Sigmoid colon (tissue), 7 donors: ENCODE data around the gene EEF1A2. TPM values are rescaled to one million over a fixed set of nuclear protein-coding genes. Genes with fewer than 3 reads are reported as not detected.

Experiments
- DNase-seq: peaks from one replicate; pipeline ENCODE4 v3.0.0-alpha.2; 2019
- H3K27ac ChIP-seq, 4 donors: fragments of 200-600 bp; sonication (generic); one replicate each; pipeline ENCODE4 v1.5.1; 2016 to 2019; ENCODE audit warnings: mild to moderate bottlenecking in 1 of 4
- H3K27me3 ChIP-seq, 3 donors: fragments of 200-600 bp; sonication (generic); one replicate each; pipeline ENCODE4 v1.5.1; 2019; ENCODE audit warnings: mild to moderate bottlenecking in 1 of 3
- H3K36me3 ChIP-seq, 4 donors: fragments of 200-600 bp; sonication (generic); one replicate each; pipeline ENCODE4 v1.5.1; 2016 to 2019
- H3K4me1 ChIP-seq, 4 donors: fragments of 200-600 bp; sonication (generic); one replicate each; pipeline ENCODE4 v1.5.1; 2017 to 2019
- H3K4me3 ChIP-seq, 4 donors: fragments of 200-600 bp; sonication (generic); one replicate each; pipeline ENCODE4 v1.5.1; 2017 to 2019; ENCODE audit warnings: mild to moderate bottlenecking in 2 of 4, moderate library complexity in 1 of 4
- H3K9me3 ChIP-seq, 4 donors: fragments of 200-600 bp in 3 of 4; sonication (generic) in 3 of 4; one replicate each; pipeline versions ENCODE4 v1.5.1 to v1.6.1; 2013 to 2019
- EP300 ChIP-seq, 4 donors: sonication (generic); formaldehyde crosslinking; IDR thresholded peaks; one replicate each; pipeline ENCODE4 v1.6.1; 2017; ENCODE audit warnings: antibody characterized with exemption in 4 of 4
- POLR2A ChIP-seq, 2 donors: fragments of 450-650 bp; IDR thresholded peaks; one replicate each; pipeline ENCODE4 v1.6.1; 2016; ENCODE audit warnings: antibody characterized with exemption in 2 of 2, mild to moderate bottlenecking in 2 of 2, moderate library complexity in 2 of 2
- POLR2AphosphoS5 ChIP-seq, 4 donors: sonication (generic); formaldehyde crosslinking; IDR thresholded peaks; one replicate each; pipeline ENCODE4 v1.6.1; 2017; ENCODE audit warnings: antibody characterized with exemption in 4 of 4
- WGBS, 2 donors: extraction: QIAGEN DNeasy Blood & Tissue Kit; methylation state at CpG; one replicate each; pipeline ENCODE4 v1.1.7; 2013; 5-methylcytosine and 5-hydroxymethylcytosine counted together
- intact Hi-C: fragments of 100-400 bp; cut with DNase I; formaldehyde crosslinking; loops from one replicate; pipeline ENCODE4 v1.15.1; 2023
- polyA plus RNA-seq, 3 donors: library from polyadenylated mRNA; stranded (reverse); fragments of 200-250 nt; gene quantifications; one replicate each; pipeline ENCODE4 v1.2.3, GENCODE V29; 2013
- total RNA-seq, 4 donors: library from RNA; depleted of rRNA; stranded (reverse); fragments of >200 nt; gene quantifications; one replicate each; pipeline ENCODE4 v1.1.0, GENCODE V29; 2016
- TF ChIP-seq, protein P1 (sequence below), 4 experiments: fragments of 450-650 bp in 3 of 4; fragments of 200-600 bp in 1 of 4; IDR thresholded peaks; one replicate each; pipeline ENCODE4 v1.5.1; 2016 to 2019; ENCODE audit warnings: antibody characterized with exemption in 4 of 4, mild to moderate bottlenecking in 3 of 4, moderate library complexity in 2 of 4
- donor health status: healthy with polysubstance abuse.
- donor health status: Bipolar disorder and iron deficiency.
- donor health status: healthy.

The EEF1A2 gene
- total and polyA plus RNA-seq, 7 donors, result 2.8 to 14.3 (median 7.8) TPM

DNA sequence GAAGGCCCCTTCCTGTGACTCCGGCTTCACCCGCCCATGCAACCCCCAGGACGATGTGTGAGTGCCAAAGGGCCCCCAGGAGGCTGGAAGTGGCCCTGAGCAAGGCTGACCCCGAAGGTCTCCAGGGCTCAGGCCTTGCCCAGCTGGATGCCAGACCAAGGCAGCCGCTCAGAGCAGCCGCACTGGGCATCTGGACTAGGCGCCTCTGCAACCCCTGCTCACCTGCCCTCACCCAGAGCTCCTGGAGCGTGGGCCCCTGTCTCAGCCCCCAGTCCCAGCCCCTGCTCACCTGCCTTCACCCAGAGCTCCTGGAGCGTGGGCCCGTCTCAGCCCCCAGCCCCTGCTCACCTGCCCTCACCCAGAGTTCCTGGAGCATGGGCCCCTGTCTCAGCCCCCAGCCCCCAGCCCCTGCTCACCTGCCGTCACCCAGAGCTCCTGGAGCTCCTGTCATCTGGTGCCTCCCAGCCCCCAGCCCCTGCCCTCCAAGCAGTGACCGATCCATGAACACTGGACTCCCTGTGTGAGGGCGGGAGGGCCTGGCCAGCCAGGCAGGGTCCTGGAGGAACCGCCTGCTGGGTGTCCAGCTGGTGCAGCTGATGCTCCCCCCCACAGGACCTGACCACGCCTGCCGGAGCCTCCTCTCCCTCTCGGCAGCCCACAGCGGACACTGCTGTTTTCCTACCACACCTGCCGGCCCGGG, 47.5 kb upstream of the EEF1A2 start:
- no peak overlapping the region for H3K27ac ChIP-seq
- no peaks in the 10 kb centered on the region for H3K36me3 ChIP-seq
- H3K27me3 ChIP-seq, result peaks cover 3 to 62% (median 51%) of the 10 kb centered on the region in 3 donors
- 43 to 77% methylated on average over 20 of the region's 20 CpGs for WGBS, 2 donors
- intact Hi-C loops, result no loop called here
- TF ChIP-seq, protein P1, sequence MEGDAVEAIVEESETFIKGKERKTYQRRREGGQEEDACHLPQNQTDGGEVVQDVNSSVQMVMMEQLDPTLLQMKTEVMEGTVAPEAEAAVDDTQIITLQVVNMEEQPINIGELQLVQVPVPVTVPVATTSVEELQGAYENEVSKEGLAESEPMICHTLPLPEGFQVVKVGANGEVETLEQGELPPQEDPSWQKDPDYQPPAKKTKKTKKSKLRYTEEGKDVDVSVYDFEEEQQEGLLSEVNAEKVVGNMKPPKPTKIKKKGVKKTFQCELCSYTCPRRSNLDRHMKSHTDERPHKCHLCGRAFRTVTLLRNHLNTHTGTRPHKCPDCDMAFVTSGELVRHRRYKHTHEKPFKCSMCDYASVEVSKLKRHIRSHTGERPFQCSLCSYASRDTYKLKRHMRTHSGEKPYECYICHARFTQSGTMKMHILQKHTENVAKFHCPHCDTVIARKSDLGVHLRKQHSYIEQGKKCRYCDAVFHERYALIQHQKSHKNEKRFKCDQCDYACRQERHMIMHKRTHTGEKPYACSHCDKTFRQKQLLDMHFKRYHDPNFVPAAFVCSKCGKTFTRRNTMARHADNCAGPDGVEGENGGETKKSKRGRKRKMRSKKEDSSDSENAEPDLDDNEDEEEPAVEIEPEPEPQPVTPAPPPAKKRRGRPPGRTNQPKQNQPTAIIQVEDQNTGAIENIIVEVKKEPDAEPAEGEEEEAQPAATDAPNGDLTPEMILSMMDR (IDR thresholded peaks at IDR 0.05), result no peak
- TF ChIP-seq POLR2AphosphoS5 (IDR thresholded peaks at IDR 0.05) (no peak), EP300 (IDR thresholded peaks at IDR 0.05) (no peak), POLR2A (IDR thresholded peaks at IDR 0.05) (no peak)
- no peak for DNase-seq
- H3K4me1 ChIP-seq, result no peaks in the 10 kb centered on the region
- H3K9me3 ChIP-seq, result no peaks in the 10 kb centered on the region
- H3K4me3 ChIP-seq, result no peak overlapping the region

DNA sequence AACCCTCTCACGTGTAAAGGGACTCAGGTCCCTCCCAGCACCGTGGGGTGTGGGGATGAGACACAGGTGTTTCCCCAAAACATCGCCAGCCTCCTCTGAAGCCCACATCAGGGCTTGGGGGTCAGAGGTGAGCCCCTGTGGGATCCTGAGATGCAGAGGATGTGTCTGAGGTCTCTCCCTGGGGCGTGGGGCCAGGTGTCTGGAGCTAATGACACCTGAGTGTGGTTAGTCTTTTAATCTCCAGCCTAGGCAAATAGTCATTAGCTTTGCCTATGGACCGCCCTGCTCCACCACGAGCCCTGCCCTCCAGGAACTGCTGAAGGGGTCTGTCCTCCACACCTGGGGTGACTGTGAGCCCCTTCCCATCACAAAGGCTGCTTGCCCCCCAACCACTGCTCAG, 46.9 kb upstream of the EEF1A2 start:
- Histone ChIP-seq H3K4me1 (no peaks in the 10 kb centered on the region), H3K9me3 (no peaks in the 10 kb centered on the region), H3K36me3 (no peaks in the 10 kb centered on the region), H3K27ac (no peak overlapping the region), H3K27me3 (peaks cover 0 to 62% (median 48%) of the 10 kb centered on the region in 3 donors), H3K4me3 (no peak overlapping the region)
- no peak for TF ChIP-seq EP300 (IDR thresholded peaks at IDR 0.05)
- no peak for TF ChIP-seq POLR2A (IDR thresholded peaks at IDR 0.05)
- TF ChIP-seq, protein P1 (IDR thresholded peaks at IDR 0.05), result no peak
- TF ChIP-seq POLR2AphosphoS5 (IDR thresholded peaks at IDR 0.05), result no peak
- DNase-seq, result no peak
- WGBS, 2 donors, result 13 to 43% methylated on average over 6 of the region's 6 CpGs
- intact Hi-C loops, result no loop called here

DNA sequence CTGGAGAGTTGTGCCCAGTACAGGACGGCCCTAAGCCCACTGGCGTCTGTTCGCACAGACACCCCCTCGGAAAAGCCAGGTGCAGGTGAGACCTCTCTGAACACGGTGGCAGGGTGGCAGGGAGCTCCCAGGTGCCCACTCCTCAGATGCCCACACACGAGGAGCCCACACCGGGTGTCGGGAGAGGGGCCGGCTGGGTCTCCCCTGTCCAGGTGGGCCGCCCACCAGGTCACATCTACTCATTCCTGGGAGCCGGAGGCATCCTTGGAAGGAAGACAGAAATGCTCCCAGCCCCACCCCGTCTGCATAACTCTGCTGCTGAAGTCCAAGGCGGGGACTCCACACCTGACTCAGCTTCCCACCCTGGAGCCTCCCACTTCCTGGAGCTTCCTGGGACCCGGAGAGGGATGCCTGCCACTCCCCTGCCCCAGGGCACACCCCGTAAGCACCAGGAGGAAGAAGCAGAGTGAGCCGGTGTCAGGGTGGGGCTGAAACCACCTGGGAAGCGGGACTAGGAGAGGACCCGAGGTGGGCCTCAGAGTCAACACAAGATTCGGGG, 46.2 kb upstream of the EEF1A2 start:
- intact Hi-C loops, result no loop called here
- no peak for DNase-seq
- H3K27me3 ChIP-seq, result peaks cover 0 to 54% (median 42%) of the 10 kb centered on the region in 3 donors
- no peaks in the 10 kb centered on the region for H3K9me3 ChIP-seq
- no peaks in the 10 kb centered on the region for H3K36me3 ChIP-seq
- WGBS, 2 donors, result 16 to 66% methylated on average over 19 of the region's 19 CpGs
- no peak overlapping the region for H3K4me3 ChIP-seq
- TF ChIP-seq POLR2A (IDR thresholded peaks at IDR 0.05), result no peak
- no peak for TF ChIP-seq EP300 (IDR thresholded peaks at IDR 0.05)
- no peak for TF ChIP-seq POLR2AphosphoS5 (IDR thresholded peaks at IDR 0.05)
- TF ChIP-seq, protein P1 (IDR thresholded peaks at IDR 0.05), result no peak
- no peak overlapping the region for H3K27ac ChIP-seq
- no peaks in the 10 kb centered on the region for H3K4me1 ChIP-seq

DNA sequence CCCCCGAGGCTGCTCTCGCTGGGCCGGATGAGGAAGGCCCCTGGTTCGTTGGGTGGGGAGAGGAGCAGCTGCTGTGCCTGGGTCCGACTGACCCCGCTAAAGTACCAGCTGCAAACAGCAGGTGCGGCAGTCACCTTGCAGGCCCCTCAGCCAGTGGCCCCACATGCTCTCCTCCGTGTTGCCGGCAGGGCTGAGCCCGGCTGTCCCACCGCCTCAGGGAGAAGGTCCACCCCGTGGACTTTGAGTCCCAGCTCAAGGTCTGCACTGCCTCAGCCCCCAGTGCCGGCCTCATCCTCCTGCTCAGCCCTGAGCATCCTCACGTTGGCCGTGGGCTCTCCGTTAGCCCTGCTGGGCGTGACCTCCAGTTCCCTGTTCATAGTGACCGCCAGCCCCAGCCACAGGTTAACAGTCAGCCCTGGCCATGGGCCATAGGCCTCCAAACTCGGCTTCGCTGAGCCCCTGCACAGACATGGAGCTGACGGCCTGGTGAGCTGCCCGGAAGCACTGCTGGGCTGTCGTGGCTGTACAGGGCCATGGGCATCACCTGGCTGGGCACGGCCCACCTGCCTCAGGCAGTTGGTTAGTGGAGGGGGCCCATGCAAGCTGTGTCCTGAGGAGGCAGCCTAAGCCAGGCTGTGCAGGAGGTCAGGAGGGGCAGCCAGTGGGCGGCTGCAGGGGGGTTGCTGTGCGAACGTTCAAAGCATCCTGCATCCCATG, 45.5 kb upstream of the EEF1A2 start:
- no peak for DNase-seq
- Histone ChIP-seq H3K9me3 (no peaks in the 10 kb centered on the region), H3K36me3 (no peaks in the 10 kb centered on the region), H3K27ac (no peak overlapping the region), H3K4me3 (no peak overlapping the region), H3K4me1 (no peaks in the 10 kb centered on the region), H3K27me3 (peaks cover 0 to 47% (median 35%) of the 10 kb centered on the region in 3 donors)
- intact Hi-C loops, result no loop called here
- 21 to 68% methylated on average over 27 of the region's 27 CpGs for WGBS, 2 donors
- TF ChIP-seq EP300 (IDR thresholded peaks at IDR 0.05) (no peak), POLR2AphosphoS5 (IDR thresholded peaks at IDR 0.05) (no peak), POLR2A (IDR thresholded peaks at IDR 0.05) (no peak)
- TF ChIP-seq, protein P1 (IDR thresholded peaks at IDR 0.05), result no peak
